Endometrium (tissue), 2 donors: ENCODE results near the gene DGKK.
"Not testable (repeated sequence)": the region's sequence is repeated elsewhere in the genome, so short reads cannot be mapped to it uniquely, and the experiment has no call there.

Experiments used
- FAIRE-seq: peaks from 2 replicates; lab custom pipeline; 2012; peaks lifted over from hg19 to GRCh38; lab: Jason Lieb, UNC
- donor health status: control.
- donor health status: control.

DGKK gene

GRCh38 chrX:50428174-50428573, 42.5 kb downstream of the DGKK start:
- FAIRE-seq = no peak

GRCh38 chrX:50407976-50408375, 62.6 kb downstream of the DGKK start:
- FAIRE-seq = no peak

DNA sequence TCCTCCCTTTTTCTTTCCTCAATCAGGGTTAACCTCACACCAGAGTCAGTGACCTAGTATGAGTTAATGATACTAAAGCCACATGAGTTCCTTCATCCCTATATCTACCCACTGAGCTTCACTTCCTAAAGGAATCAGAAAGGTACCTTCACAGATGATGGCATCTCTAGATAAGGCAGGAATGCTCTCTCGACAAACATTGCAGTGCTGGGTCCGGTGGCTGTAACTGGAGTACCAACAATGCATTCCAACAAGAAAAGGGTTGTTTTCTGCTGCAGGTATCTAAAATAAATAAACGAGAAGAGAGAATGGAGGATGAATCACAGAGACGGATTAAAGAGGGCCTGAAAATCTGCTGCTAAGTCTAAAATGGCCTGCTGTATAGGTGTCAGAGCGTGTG, 66.7 kb downstream of the DGKK start:
- FAIRE-seq = no peak

DNA sequence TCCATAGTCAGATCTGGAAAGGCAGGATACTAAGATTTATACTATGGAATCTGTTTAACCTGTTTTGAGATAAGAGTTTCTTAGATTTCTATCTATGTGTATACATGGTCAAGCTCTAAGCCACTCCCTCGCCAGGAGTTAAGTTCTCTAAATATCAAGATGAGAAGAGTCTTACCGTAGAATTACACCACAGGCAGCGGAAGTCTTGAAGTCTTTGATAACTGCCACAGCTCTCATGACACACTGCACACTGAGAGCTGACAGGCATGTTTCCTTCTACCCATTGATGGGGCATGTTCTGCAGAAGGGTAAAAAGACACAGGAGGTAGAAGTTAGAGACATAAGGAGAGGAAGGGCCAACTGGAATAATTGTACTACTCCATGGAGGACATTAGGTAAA, 67.7 kb downstream of the DGKK start:
- FAIRE-seq = no peak

DNA sequence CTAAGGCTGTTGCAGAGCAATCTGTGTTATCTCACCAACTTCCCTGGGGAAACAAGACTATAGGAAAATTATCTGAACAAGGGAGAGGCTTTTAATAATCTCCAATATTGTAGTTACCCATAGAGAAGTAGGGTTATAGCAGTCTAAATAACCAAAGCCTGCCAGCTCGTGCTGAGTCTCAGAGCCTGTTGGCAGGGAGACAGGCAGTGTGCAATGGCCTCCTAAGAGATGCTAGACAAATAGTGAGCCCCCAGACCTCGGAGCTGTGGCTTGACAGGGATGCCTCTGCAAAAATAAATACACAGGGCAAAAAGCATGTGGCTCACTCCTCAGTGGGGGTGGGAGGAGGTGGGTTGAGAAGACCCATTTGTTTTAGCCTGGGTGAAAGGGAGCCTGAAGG, 76.7 kb downstream of the DGKK start:
- FAIRE-seq = no peak

- FAIRE-seq = no peak
Measured at GRCh38 chrX:50386520-50386919, 84.1 kb downstream of the DGKK start.

DNA sequence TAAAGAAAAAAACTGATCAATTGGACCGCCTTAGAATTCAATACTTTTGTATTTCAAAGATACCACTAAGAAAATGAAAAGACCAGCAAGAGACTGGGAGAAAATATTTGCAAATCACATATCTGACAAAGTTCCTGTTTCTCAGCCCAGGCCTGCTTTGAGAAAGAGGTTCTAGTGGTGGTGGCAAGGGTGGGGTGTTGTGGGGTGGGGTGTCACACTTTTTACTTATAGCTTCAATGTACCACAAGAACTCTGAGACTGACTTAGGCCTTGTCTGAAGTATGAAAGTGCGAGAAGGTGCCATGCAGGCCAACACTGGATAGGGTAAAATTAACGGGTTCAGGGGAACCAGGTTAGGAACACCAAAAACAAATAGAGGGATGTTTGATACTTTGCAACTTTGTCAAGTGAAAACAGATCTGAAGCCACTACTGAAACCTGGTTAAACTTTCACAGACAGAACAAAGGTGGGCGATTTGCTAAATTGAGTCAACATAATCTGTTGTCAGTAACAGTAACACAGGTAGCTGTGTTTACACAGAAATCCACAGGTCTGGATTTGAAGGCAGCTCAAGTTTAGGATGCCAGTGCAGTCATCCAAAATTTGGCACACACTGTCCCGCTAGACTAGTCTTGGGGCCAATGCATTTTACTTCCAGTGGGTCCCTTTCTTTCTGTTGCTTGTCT, 88.8 kb downstream of the DGKK start:
- no peak for FAIRE-seq

GRCh38 chrX:50375481-50376267, 95.0 kb downstream of the DGKK start:
- no peak for FAIRE-seq

- FAIRE-seq = no peak
Measured at GRCh38 chrX:50372966-50373365, 97.7 kb downstream of the DGKK start.

GRCh38 chrX:50343917-50344316, 126.7 kb downstream of the DGKK start:
- FAIRE-seq = no peak

DNA sequence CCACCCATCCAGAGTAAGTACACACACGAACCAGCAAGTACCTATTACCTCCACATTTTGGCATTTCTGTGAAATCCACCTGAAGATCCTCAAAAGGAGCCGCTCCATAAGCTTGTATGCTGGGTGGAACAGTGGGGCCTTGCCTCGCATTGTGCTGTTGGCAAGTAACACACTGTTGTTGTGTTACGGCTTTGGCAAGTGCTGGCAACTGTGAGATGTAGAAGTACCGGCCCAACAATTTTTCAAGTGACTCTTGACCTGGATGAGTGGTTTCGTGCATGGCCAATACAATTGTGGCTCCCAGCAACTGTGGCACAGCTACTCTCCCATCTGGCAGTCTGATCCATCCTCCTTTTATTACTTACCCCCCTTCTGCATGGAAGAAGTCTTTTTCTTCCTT, 137.3 kb downstream of the DGKK start:
- FAIRE-seq = no peak

GRCh38 chrX:50332668-50333067, 138.0 kb downstream of the DGKK start:
- not testable (repeated sequence) for FAIRE-seq

- FAIRE-seq = no peak
Measured at GRCh38 chrX:50327235-50327634, 143.4 kb downstream of the DGKK start.
